GM23338 (cell line): ENCODE results near the gene NUBPL. TPM values are rescaled to one million over a fixed set of nuclear protein-coding genes. Genes with fewer than 3 reads are reported as not detected.

Experiments used
- ATAC-seq: fragments of 200-7000 bp; cut with Tn5 transposase; 3 replicates; pipeline ENCODE4 v1.9.1; 2020
- DNase-seq: peaks from one replicate; pipeline ENCODE4 v3.0.0-alpha.2; 2015; ENCODE audit warnings: low spot score
- H2AFZ ChIP-seq: fragments of 200-600 bp; sonication (generic); 2 replicates; pipeline ENCODE4 v1.8.0; 2016; ENCODE audit warnings: antibody characterized with exemption, mild to moderate bottlenecking, moderate library complexity
- H3F3A ChIP-seq: fragments of 200-600 bp; sonication (generic); replicated peaks from 2 replicates; pipeline ENCODE4 v1.8.0; 2017; ENCODE audit warnings: antibody characterized with exemption, mixed run types, low read depth
- H3K27ac ChIP-seq: fragments of 200-600 bp; sonication (generic); 2 replicates; pipeline ENCODE4 v1.6.1; 2016; ENCODE audit warnings: low read depth
- H3K27me3 ChIP-seq: fragments of 200-600 bp; sonication (generic); 2 replicates; pipeline ENCODE4 v1.8.0; 2016; ENCODE audit warnings: mild to moderate bottlenecking, mixed run types, moderate library complexity; ENCODE audit not compliant: insufficient read depth
- H3K36me3 ChIP-seq: fragments of 200-600 bp; sonication (generic); 2 replicates; pipeline ENCODE4 v1.8.0; 2016; ENCODE audit warnings: mild to moderate bottlenecking; ENCODE audit not compliant: insufficient read depth
- H3K4me1 ChIP-seq: fragments of 200-600 bp; sonication (generic); 2 replicates; pipeline ENCODE4 v1.8.0; 2016; ENCODE audit warnings: mild to moderate bottlenecking, moderate library complexity; ENCODE audit not compliant: insufficient read depth
- H3K4me2 ChIP-seq: fragments of 200-600 bp; sonication (generic); 2 replicates; pipeline ENCODE4 v1.7.1; 2017; ENCODE audit warnings: mixed run types
- H3K4me3 ChIP-seq: fragments of 200-600 bp; sonication (generic); 2 replicates; pipeline ENCODE4 v1.6.1; 2016; ENCODE audit warnings: mixed run types
- H3K79me2 ChIP-seq: fragments of 200-600 bp; sonication (generic); replicated peaks from 2 replicates; pipeline ENCODE4 v1.8.0; 2017; ENCODE audit warnings: mild to moderate bottlenecking; ENCODE audit not compliant: insufficient read depth
- H3K9me2 ChIP-seq: fragments of 200-600 bp; sonication (generic); 2 replicates; pipeline ENCODE4 v1.8.0; 2017; ENCODE audit not compliant: insufficient read depth
- H4K20me1 ChIP-seq: fragments of 200-600 bp; sonication (generic); replicated peaks from 2 replicates; pipeline ENCODE4 v1.8.0; 2017; ENCODE audit warnings: mild to moderate bottlenecking; ENCODE audit not compliant: insufficient read depth
- H3K27ac Mint-ChIP-seq: 2 replicates; pipeline ENCODE4 v1.8.0; 2020; ENCODE audit warnings: inconsistent platforms, mild to moderate bottlenecking, moderate library complexity, mixed read lengths
- H3K27me3 Mint-ChIP-seq: 3 replicates; pipeline ENCODE4 v1.8.0; 2022; ENCODE audit warnings: low read depth, mild to moderate bottlenecking, moderate library complexity, mixed read lengths, inconsistent platforms; ENCODE audit not compliant: insufficient read depth, poor library complexity
- H3K36me3 Mint-ChIP-seq: 3 replicates; pipeline ENCODE4 v1.8.0; 2021; ENCODE audit warnings: low read depth, mild to moderate bottlenecking, inconsistent platforms, moderate library complexity, mixed read lengths
- H3K4me1 Mint-ChIP-seq: 3 replicates; pipeline ENCODE4 v1.8.0; 2020; ENCODE audit warnings: mild to moderate bottlenecking, inconsistent platforms, mixed read lengths
- H3K4me3 Mint-ChIP-seq: 3 replicates; pipeline ENCODE4 v1.8.0; 2021; ENCODE audit warnings: moderate library complexity, mild to moderate bottlenecking, inconsistent platforms, mixed read lengths
- H3K9me3 Mint-ChIP-seq: 3 replicates; pipeline ENCODE4 v1.8.0; 2020; ENCODE audit warnings: moderate library complexity, mild to moderate bottlenecking, inconsistent platforms, mixed read lengths
- CREB1 ChIP-seq: fragments of 250-450 bp; sonication (Bioruptor Pico); IDR thresholded peaks from 2 replicates; pipeline ENCODE4 v1.5.0; 2020; ENCODE audit warnings: low read depth, mild to moderate bottlenecking, moderate library complexity
- CTCF ChIP-seq, 2 experiments: fragments of 200-600 bp in 1 of 2; sonication (generic) in 1 of 2; conservative IDR thresholded peaks; 2 replicates each; pipeline versions ENCODE4 v1.5.1 to v1.6.1; 2016 to 2017; ENCODE audit warnings: antibody characterized with exemption in 2 of 2, low read depth in 2 of 2, mild to moderate bottlenecking in 2 of 2, moderate library complexity in 1 of 2
- EZH2 ChIP-seq: fragments of 200-600 bp; sonication (generic); IDR thresholded peaks from one replicate; pipeline ENCODE4 v1.8.0; 2017; ENCODE audit warnings: antibody characterized with exemption, mild to moderate bottlenecking, low read depth; ENCODE audit not compliant: unreplicated experiment
- EZH2phosphoT487 ChIP-seq: fragments of 200-600 bp; sonication (generic); IDR thresholded peaks from one replicate; pipeline ENCODE4 v1.8.1; 2018; ENCODE audit warnings: antibody characterized with exemption; ENCODE audit not compliant: unreplicated experiment
- JUNB ChIP-seq: IDR thresholded peaks from one replicate; pipeline ENCODE4 v1.6.1; 2016; ENCODE audit warnings: antibody characterized with exemption; ENCODE audit not compliant: unreplicated experiment
- NANOG ChIP-seq: IDR thresholded peaks from 2 replicates; pipeline ENCODE4 v1.6.1; 2016; ENCODE audit warnings: antibody characterized with exemption, borderline replicate concordance
- POLR2AphosphoS5 ChIP-seq: IDR thresholded peaks from 2 replicates; pipeline ENCODE4 v1.6.1; 2016; ENCODE audit warnings: antibody characterized with exemption, low read depth
- REST ChIP-seq: IDR thresholded peaks from one replicate; pipeline ENCODE4 v1.6.1; 2018; ENCODE audit warnings: antibody characterized with exemption; ENCODE audit not compliant: unreplicated experiment
- STAT1 ChIP-seq: IDR thresholded peaks from one replicate; pipeline ENCODE4 v1.6.1; 2016; ENCODE audit warnings: antibody characterized with exemption; ENCODE audit not compliant: unreplicated experiment
- ZNF114 ChIP-seq: fragments of 250-450 bp; sonication (Bioruptor Pico); IDR thresholded peaks from 2 replicates; pipeline ENCODE4 v1.5.0; 2020; ENCODE audit warnings: mild to moderate bottlenecking, moderate library complexity
- ZNF331 ChIP-seq: fragments of 250-450 bp; sonication (Bioruptor Pico); IDR thresholded peaks from 2 replicates; pipeline ENCODE4 v1.5.0; 2020; ENCODE audit warnings: low read depth, mild to moderate bottlenecking, moderate library complexity
- polyA plus RNA-seq: library from polyadenylated mRNA; unstranded; fragments of >200 nt; fragmentation: Nextera tagmentation; extraction: Ambion mirVana; gene quantifications from 2 replicates; pipeline ENCODE4 v1.2.1, GENCODE V29; 2016
- total RNA-seq: library from RNA; depleted of rRNA; stranded (reverse); fragments of >200 nt; shearing (Covaris generic); gene quantifications from 2 replicates; pipeline ENCODE4 v1.2.3, GENCODE V29; 2014
- TF ChIP-seq, protein P1 (sequence below): fragments of 250-450 bp; sonication (Bioruptor Pico); IDR thresholded peaks from 2 replicates; pipeline ENCODE4 v1.5.0; 2020; ENCODE audit warnings: mild to moderate bottlenecking, moderate library complexity
- TF ChIP-seq, protein P2 (sequence below): IDR thresholded peaks from 2 replicates; pipeline ENCODE4 v1.6.1; 2016; ENCODE audit warnings: antibody characterized with exemption

NUBPL gene
- total and polyA plus RNA-seq, 2 experiments from 2014 or later: 6.1 to 20.7 TPM

DNA sequence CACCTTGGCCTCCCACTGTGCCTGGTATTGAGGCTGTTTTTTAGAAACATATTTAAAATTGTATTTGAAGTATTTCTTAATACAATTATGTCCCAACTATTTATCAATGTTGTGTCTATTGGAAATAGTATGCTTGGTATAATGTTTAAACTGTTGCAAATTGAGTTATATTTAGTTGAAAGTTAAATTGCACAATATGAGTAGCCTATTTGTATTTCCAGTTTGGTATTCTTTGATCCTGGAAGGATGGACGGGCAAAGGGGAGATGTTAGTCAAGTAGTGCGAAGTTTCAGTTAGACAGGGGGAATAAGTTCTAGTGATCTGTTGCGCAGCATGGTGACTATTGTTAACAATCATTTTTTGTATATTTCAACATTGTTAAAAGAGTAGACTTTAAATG, 111.5 kb downstream of the NUBPL start:
- ATAC-seq: no peak
- Histone ChIP-seq H3K4me1 (no peaks in the 10 kb centered on the region), H3K4me2 (no peak overlapping the region), H3F3A (no peaks in the 10 kb centered on the region), H4K20me1 (no peaks in the 10 kb centered on the region), H3K9me2 (no peaks in the 10 kb centered on the region), H3K4me3 (no peak overlapping the region), H3K36me3 (no peaks in the 10 kb centered on the region), H3K27ac (no peak overlapping the region), H2AFZ (no peak overlapping the region), H3K79me2 (no peaks in the 10 kb centered on the region), H3K27me3 (no peaks in the 10 kb centered on the region)
- DNase-seq: no peak
- Mint-ChIP-seq H3K36me3 (peaks cover 5% of the 10 kb centered on the region; the same call in 1 of the 3 replicates), H3K4me3 (no peak overlapping the region), H3K4me1 (no peaks in the 10 kb centered on the region), H3K27me3 (no peaks in the 10 kb centered on the region), H3K9me3 (peaks cover 13% of the 10 kb centered on the region), H3K27ac (no peak overlapping the region)
- TF ChIP-seq EZH2phosphoT487 (no peak), STAT1 (no peak), NANOG (no peak), POLR2AphosphoS5 (no peak), ZNF114 (no peak), CREB1 (CRISPR knock-in tag) (no peak), CTCF (conservative IDR thresholded peaks at IDR 0.05; ENCODE audit: low read depth in 2 of 2) (no peak), JUNB (no peak), REST (no peak), EZH2 (no peak), ZNF331 (no peak)
- TF ChIP-seq, protein P1, sequence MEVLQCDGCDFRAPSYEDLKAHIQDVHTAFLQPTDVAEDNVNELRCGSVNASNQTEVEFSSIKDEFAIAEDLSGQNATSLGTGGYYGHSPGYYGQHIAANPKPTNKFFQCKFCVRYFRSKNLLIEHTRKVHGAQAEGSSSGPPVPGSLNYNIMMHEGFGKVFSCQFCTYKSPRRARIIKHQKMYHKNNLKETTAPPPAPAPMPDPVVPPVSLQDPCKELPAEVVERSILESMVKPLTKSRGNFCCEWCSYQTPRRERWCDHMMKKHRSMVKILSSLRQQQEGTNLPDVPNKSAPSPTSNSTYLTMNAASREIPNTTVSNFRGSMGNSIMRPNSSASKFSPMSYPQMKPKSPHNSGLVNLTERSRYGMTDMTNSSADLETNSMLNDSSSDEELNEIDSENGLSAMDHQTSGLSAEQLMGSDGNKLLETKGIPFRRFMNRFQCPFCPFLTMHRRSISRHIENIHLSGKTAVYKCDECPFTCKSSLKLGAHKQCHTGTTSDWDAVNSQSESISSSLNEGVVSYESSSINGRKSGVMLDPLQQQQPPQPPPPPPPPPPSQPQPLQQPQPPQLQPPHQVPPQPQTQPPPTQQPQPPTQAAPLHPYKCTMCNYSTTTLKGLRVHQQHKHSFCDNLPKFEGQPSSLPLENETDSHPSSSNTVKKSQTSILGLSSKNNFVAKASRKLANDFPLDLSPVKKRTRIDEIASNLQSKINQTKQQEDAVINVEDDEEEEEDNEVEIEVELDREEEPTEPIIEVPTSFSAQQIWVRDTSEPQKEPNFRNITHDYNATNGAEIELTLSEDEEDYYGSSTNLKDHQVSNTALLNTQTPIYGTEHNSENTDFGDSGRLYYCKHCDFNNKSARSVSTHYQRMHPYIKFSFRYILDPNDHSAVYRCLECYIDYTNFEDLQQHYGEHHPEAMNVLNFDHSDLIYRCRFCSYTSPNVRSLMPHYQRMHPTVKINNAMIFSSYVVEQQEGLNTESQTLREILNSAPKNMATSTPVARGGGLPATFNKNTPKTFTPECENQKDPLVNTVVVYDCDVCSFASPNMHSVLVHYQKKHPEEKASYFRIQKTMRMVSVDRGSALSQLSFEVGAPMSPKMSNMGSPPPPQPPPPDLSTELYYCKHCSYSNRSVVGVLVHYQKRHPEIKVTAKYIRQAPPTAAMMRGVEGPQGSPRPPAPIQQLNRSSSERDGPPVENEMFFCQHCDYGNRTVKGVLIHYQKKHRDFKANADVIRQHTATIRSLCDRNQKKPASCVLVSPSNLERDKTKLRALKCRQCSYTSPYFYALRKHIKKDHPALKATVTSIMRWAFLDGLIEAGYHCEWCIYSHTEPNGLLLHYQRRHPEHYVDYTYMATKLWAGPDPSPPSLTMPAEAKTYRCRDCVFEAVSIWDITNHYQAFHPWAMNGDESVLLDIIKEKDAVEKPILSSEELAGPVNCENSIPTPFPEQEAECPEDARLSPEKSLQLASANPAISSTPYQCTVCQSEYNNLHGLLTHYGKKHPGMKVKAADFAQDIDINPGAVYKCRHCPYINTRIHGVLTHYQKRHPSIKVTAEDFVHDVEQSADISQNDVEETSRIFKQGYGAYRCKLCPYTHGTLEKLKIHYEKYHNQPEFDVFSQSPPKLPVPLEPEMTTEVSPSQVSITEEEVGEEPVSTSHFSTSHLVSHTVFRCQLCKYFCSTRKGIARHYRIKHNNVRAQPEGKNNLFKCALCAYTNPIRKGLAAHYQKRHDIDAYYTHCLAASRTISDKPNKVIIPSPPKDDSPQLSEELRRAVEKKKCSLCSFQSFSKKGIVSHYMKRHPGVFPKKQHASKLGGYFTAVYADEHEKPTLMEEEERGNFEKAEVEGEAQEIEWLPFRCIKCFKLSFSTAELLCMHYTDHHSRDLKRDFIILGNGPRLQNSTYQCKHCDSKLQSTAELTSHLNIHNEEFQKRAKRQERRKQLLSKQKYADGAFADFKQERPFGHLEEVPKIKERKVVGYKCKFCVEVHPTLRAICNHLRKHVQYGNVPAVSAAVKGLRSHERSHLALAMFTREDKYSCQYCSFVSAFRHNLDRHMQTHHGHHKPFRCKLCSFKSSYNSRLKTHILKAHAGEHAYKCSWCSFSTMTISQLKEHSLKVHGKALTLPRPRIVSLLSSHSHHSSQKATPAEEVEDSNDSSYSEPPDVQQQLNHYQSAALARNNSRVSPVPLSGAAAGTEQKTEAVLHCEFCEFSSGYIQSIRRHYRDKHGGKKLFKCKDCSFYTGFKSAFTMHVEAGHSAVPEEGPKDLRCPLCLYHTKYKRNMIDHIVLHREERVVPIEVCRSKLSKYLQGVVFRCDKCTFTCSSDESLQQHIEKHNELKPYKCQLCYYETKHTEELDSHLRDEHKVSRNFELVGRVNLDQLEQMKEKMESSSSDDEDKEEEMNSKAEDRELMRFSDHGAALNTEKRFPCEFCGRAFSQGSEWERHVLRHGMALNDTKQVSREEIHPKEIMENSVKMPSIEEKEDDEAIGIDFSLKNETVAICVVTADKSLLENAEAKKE (CRISPR knock-in tag): no peak
- TF ChIP-seq, protein P2, sequence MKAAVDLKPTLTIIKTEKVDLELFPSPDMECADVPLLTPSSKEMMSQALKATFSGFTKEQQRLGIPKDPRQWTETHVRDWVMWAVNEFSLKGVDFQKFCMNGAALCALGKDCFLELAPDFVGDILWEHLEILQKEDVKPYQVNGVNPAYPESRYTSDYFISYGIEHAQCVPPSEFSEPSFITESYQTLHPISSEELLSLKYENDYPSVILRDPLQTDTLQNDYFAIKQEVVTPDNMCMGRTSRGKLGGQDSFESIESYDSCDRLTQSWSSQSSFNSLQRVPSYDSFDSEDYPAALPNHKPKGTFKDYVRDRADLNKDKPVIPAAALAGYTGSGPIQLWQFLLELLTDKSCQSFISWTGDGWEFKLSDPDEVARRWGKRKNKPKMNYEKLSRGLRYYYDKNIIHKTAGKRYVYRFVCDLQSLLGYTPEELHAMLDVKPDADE: no peak
